ENCODE data around the gene TSSK3.

The TSSK3 gene, protein sequence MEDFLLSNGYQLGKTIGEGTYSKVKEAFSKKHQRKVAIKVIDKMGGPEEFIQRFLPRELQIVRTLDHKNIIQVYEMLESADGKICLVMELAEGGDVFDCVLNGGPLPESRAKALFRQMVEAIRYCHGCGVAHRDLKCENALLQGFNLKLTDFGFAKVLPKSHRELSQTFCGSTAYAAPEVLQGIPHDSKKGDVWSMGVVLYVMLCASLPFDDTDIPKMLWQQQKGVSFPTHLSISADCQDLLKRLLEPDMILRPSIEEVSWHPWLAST

GRCh38 chr1:32362474-32363313 is at the start of gene TSSK3, which contains the start of gene FAM229A:
TSS of gene TSSK3 (plus strand) at chr1:32362539. CDS start at chr1:32362702, 163 bp downstream.
TSS of gene FAM229A (minus strand) at chr1:32362485. CDS start at chr1:32362091, 394 bp downstream.
- ATAC-seq = no peak

DNA sequence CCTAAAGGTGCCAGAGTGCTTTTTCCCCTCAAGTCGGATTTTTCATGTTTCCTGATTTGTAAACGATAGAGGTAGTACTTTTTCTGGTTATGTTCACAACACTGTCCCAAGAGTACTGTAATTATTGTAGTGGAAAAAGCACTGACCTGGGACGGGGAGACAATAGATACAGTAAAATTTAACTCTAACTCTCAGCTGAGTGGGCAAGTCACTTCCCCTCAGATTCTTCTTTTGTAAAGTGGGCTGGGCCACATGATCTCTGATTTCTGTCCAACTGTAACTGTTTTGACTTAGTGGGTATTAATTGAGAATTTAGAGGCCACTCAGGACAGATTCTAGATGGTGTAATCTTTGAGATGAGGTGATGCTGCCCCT is 45.4 kb upstream of the TSSK3 start:
- no peak for ATAC-seq

GRCh38 chr1:32318127-32318869 is 44.0 kb upstream of the TSSK3 start:
- ATAC-seq = no peak

- ATAC-seq = peak; percentile 66 to 74
Measured at GRCh38 chr1:32321712-32322291, 40.5 kb upstream of the TSSK3 start.

- ATAC-seq = no peak
Measured at GRCh38 chr1:32327204-32327603, 35.1 kb upstream of the TSSK3 start.

GRCh38 chr1:32329931-32330466 is 32.3 kb upstream of the TSSK3 start:
- no peak for ATAC-seq

GRCh38 chr1:32330558-32331151 is 31.7 kb upstream of the TSSK3 start:
- no peak for ATAC-seq

- ATAC-seq = no peak
Measured at GRCh38 chr1:32331549-32331948, 30.8 kb upstream of the TSSK3 start.

DNA sequence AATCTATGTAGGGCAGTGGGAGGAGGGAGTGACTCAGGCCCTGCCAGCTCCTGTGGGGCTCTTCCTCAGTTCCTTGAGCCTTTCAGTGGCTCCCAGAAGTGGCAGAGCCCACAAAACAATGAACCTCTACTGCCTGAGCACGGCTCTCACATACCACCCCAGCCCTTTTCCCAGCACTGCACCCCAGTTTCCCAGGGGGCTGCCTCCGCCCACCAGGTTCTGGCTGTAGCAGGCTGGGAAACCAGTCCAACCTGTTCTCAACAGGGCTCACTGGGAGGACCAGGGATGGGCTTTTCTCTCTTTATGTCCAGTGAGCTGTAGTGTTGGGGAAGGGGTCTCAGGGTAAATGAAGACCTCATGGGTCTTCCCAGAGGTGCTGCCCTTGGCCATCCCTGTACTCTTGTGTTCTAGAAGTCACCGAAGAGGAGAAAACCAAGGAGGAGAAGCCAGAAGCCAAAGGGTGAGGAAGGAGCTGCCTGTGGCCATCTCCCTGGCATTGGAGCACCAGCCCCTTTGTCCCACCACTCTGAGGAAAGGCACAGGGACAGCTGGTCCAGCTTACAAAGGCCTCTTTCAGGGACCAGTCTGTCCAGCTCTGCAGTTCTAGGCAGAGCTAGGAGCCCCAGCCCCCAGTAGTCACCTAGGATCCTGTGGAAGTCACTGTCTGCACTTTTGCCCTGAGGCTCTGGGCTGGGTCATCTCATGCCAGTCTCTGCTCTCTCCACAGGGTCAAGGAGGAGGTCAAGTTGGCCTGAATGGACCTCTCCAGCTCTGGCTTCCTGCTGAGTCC is 29.9 kb upstream of the TSSK3 start:
- no peak for ATAC-seq

- no peak for ATAC-seq
Measured at GRCh38 chr1:32333251-32333963, 28.9 kb upstream of the TSSK3 start.

DNA sequence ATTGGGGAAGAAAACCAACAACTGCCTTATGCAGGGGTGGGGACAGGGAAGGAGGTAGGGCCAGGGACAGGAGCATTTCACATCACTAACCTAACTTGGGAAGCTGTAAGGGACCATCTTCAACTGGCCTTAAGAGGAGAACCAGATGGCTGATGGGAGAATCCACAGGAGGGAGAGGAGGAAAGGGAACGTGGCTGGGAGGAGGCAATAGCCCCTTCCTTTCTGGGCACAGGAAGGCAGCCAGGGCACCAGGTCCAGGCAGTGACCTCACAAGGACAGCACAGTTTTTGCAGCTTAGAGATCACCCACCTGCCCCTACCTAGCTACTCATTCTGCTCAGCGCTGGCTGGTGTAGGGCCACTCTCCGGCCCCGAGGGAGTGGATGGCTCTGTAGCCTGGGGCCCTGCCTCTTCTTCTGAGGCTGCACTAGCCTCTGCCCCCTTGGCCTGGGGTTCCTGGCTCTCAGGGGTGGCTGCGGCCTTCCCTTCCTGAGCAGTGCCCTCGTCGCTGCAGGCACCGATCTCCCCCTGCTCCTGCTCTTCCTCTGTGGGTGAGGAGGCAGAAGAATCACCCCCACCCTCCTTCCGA is 28.0 kb upstream of the TSSK3 start:
- ATAC-seq = no peak

- peak; percentile 32 to 41 for ATAC-seq
Measured at GRCh38 chr1:32334864-32335534, 27.3 kb upstream of the TSSK3 start.

DNA sequence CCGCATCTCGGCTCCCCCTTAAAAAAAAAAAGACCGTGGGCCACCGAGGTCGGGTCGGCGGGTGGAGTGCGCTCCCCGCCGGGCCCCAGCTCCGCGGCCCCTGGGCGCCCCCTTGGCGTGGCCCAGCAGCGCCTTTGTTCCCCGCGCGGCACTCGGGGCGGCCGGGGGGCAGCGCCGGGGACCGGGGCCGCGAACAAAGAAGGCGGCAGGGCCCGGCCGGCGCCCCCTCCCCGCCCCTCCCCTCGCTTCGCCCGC is 26.9 kb upstream of the TSSK3 start:
- peak; percentile 4 to 5 for ATAC-seq

DNA sequence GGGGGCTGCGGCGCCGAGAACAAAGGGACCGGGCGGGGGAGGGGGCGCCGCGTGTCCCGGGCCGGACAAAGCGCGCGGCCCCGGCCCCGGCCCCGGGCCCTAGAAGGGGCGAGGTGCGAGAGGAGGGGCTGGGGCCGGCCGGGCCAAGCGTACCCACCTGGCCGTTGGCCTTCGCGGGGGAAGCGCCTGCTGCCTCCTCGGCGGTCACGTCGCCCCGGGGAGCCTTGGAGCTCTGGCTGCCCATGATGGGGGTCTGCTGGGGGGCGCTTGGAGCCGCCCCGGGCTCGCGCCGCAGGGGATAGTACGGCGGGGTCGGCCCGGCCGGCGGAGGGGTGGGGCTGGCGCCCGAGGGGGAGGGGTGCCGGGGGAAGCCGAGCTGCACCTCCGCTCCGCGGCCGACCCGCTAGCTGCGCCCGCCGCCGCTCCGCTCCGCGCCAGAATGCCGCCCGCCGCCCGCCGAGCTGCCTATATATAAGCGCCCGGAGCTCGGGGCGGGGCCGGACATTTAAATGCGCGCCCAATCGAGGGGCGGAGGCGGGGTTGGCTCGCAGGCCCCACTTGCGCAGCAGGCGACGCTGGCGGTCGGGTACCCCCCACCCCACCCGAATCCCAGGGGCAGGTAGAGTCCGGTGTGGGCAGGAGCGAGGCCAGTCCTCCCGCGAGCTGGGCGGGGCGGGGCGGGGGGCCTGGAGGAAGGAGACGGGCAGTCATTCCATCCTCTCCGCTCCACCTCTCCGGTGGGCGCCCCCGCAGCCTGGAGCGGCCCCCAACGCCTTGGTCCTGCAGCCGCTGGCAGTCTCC is 26.3 kb upstream of the TSSK3 start, which contains the start of gene MARCKSL1:
Gene MARCKSL1, minus strand, starts transcription at position 444 of the 801 bp plus-strand sequence. Its CDS starts 200 bp downstream, at position 244.
- peak; percentile 55 to 57 for ATAC-seq

DNA sequence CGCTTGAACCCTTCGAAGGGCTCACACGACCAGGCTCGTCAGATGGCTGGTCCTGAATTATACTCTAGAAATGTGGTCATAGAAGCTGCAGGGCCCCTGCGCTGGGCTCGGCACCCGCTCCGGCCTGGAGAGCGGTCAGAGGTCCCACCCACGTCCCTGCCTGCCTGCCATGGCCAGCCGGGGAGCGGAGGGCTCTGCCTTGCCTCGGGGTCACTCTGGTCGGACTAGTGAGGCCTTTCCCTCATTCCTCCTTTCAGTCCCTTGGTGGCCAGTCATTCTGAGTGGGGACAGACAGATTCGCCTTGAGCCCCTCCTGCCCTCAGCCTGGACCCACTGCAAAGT is 25.8 kb upstream of the TSSK3 start:
- ATAC-seq = no peak

DNA sequence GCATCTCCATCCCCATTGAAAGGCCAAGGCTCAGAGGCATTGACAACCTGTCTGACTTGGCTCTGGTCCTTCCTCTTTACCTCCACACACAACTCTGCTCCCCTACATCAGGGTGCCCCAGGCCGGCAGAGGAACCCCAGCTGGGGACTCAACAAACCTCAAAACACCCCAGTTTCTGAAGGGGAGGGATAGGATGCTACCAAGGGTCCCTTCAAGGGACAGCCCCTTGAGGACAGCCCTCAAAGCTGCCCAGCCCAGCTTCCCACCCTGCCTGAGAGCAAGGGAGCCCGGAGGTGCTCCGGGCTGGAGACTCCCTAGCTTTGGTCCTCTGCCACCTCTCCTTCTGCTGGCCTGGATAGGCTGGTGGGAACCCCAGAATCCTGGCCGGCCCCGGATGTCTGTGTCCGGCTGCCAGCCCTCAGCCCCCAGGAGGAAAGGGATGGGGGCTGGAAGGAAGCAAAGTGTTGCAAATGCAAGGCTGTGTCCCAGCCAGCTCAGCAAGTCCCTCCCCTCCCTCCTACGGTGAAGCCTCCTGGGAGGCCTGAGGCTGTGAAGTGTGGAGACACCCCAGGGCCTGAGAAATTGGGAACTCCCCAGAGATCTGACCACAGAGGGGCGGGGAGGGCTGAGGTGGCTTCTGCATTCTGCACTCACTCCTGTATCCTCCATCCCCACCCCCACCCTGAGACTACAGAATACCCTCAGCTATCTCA is 25.2 kb upstream of the TSSK3 start:
- peak; percentile 19 to 31 for ATAC-seq

- ATAC-seq = no peak
Measured at GRCh38 chr1:32337855-32338636, 24.3 kb upstream of the TSSK3 start.
